Measurements from ENCODE around the gene ZNF674.
"Not testable (repeated sequence)": the region's sequence is repeated elsewhere in the genome, so short reads cannot be mapped to it uniquely, and the experiment has no call there.

ZNF674 gene

DNA sequence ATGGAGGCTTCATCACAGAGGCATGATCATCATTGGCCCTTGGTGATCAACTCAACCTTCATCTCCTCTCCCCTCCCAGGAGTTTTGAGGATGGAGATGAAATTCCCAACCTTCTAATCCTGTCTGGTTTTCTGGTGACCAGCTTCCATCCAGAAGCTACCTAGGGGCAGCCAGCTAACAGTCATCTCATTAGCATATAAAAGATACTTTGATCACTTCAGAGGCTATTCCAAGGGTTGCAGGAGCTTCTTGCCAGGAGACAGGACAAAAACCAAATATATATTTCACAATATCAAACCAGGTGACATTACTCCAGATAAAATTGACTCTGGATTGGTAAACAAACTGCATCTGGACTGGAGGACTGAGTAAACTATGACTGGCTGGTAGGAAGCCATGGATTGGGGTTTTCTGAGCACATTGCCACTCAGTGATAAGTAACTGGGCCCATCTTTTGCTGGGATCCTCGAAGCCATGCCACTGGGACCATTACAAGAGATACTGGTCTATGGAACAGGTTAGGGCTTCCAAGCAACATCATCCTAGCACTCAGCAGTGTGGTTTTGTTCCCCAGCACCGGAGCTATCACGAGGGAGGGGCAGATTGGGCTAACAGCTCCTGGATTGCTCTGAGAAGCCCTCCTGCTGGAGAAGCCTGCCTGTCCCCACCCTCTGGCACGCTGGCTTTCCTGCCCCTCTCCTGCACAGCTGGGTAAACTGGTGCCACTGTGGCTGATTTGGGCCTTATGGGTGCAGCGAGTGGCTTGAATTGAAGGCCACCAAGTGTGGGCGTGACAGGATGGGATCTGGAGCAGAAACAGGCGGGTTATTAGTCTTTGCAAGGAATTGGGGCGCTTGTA is 84.2 kb downstream of the ZNF674 start:
- DNase-seq = not testable (repeated sequence)

DNA sequence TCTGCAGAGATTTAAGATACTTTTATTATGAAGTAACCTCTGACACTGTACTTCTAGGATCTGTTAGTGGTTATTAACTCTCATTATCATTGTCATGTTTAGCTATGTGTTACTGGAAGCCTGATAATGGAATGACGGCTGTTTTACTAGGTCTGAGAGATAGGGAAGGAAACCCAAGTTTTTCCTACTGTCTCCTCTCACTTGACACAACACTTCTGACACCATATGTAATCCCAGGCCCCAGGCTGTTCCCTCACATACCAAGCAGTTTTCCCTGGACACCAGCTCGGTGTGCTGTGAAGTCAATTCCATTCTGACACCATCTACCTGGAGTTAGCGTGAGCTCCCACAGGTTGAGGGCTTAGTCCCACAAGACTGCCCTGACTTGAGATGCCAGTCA is 85.6 kb downstream of the ZNF674 start:
- DNase-seq = no peak

DNA sequence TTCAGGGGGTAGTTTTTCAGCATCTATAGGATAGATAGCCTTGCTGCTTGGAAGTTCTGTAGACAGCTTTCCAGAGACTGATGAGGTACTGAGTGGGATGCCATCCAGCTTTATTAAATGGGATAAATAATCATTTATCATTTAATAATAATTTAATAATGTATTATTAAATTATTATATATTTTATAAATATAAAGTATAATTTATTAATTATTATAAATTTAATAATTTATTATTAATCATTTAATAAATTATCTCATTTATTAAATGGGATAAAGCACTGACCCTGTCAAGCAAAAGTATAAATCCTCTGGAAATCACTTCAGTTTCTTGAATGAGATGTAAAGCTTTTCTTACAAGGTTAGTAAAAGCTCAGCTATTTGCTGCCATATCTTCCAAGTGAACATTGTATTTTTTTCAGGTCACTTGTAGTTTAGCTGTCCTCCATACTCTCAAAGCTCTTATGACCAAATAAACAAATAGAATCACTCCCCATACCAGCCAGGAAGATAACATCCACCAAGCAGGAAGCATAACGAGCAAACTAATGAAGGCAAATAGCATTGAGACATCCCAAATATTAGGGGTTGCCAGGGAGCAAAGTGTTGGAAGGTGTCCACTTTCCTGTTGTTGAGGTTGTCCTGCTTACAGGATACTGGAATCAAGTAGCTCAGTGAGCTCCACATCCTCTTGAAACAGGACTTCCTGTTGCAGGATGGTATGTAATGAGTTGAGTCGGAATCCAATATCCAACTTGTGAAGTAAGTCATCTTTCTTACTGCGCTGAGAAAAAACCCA is 88.9 kb downstream of the ZNF674 start:
- no peak for DNase-seq
